Liver (tissue), 9 donors: Measurements from ENCODE around the gene BGLAP. TPM values are rescaled to one million over a fixed set of nuclear protein-coding genes. Genes with fewer than 3 reads are reported as not detected.

Experiments used
- DNase-seq: peaks from one replicate; pipeline ENCODE4 v3.0.0-alpha.2; 2017; ENCODE audit warnings: low spot score
- H3K27ac ChIP-seq, 2 donors: one replicate each; pipeline ENCODE4 v1.7.0; 2013; ENCODE audit warnings: inconsistent platforms in 2 of 2, low read length in 2 of 2, control low read depth in 1 of 2, low read depth in 1 of 2, mild to moderate bottlenecking in 1 of 2
- H3K27me3 ChIP-seq, 4 donors: one replicate each; pipeline versions ENCODE4 v1.6.1 to v1.7.0; 2013; ENCODE audit warnings: low read length in 3 of 4, inconsistent platforms in 1 of 4, mild to moderate bottlenecking in 1 of 4, moderate library complexity in 1 of 4; ENCODE audit not compliant: control insufficient read depth in 4 of 4, insufficient read depth in 4 of 4
- H3K36me3 ChIP-seq, 4 donors: one replicate each; pipeline versions ENCODE4 v1.6.1 to v1.7.0; 2013; ENCODE audit warnings: low read length in 3 of 4, mild to moderate bottlenecking in 3 of 4, low read depth in 1 of 4, moderate library complexity in 1 of 4; ENCODE audit not compliant: control insufficient read depth in 4 of 4, insufficient read depth in 3 of 4
- H3K4me1 ChIP-seq, 4 donors: one replicate each; pipeline versions ENCODE4 v1.6.1 to v1.7.0; 2013; ENCODE audit warnings: low read length in 3 of 4, mild to moderate bottlenecking in 3 of 4, moderate library complexity in 1 of 4; ENCODE audit not compliant: control insufficient read depth in 4 of 4, insufficient read depth in 4 of 4
- H3K4me3 ChIP-seq, 3 donors: one replicate each; pipeline versions ENCODE4 v1.6.1 to v1.7.0; 2013; ENCODE audit warnings: low read length in 3 of 3, control low read depth in 1 of 3, low read depth in 1 of 3, mild to moderate bottlenecking in 1 of 3
- H3K9ac ChIP-seq, 2 donors: one replicate each; pipeline ENCODE4 v1.7.0; 2013; ENCODE audit warnings: low read length in 2 of 2, mild to moderate bottlenecking in 2 of 2, moderate library complexity in 2 of 2, control low read depth in 1 of 2, low read depth in 1 of 2
- H3K9me3 ChIP-seq, 4 donors: one replicate each; pipeline versions ENCODE4 v1.6.1 to v1.7.0; 2013; ENCODE audit warnings: low read length in 3 of 4; ENCODE audit not compliant: control insufficient read depth in 4 of 4
- ATF3 ChIP-seq: IDR thresholded peaks from 2 replicates; pipeline ENCODE4 v1.6.1; 2016; ENCODE audit warnings: antibody characterized with exemption
- CTCF ChIP-seq: fragments of 150-350 bp; IDR thresholded peaks from 2 replicates; pipeline ENCODE4 v1.5.1; 2017; ENCODE audit warnings: improper control_type of control experiment, low read depth, low read length; ENCODE audit not compliant: missing input control
- EGR1 ChIP-seq, 2 donors: IDR thresholded peaks; 2 replicates each; pipeline ENCODE4 v1.6.1; 2016 to 2018; ENCODE audit warnings: antibody characterized with exemption in 2 of 2, low read depth in 2 of 2
- FOXA1 ChIP-seq: IDR thresholded peaks from 2 replicates; pipeline ENCODE4 v1.6.1; 2016; ENCODE audit warnings: antibody characterized with exemption
- FOXA2 ChIP-seq: IDR thresholded peaks from 2 replicates; pipeline ENCODE4 v1.6.1; 2016; ENCODE audit warnings: antibody characterized with exemption
- GABPA ChIP-seq, 2 donors: IDR thresholded peaks in 1 of 2; conservative IDR thresholded peaks in 1 of 2; 2 replicates each; pipeline ENCODE4 v1.6.1; 2016; ENCODE audit warnings: antibody characterized with exemption in 2 of 2, mild to moderate bottlenecking in 1 of 2, moderate library complexity in 1 of 2
- HNF4A ChIP-seq, 2 donors: conservative IDR thresholded peaks; 2 replicates each; pipeline ENCODE4 v1.6.1; 2016; ENCODE audit warnings: antibody characterized with exemption in 2 of 2, mild to moderate bottlenecking in 2 of 2
- HNF4G ChIP-seq: IDR thresholded peaks from 2 replicates; pipeline ENCODE4 v1.6.1; 2016; ENCODE audit warnings: antibody characterized with exemption
- JUND ChIP-seq, 2 donors: IDR thresholded peaks; 2 replicates each; pipeline ENCODE4 v1.6.1; 2016; ENCODE audit warnings: antibody characterized with exemption in 2 of 2
- MAX ChIP-seq: IDR thresholded peaks from 2 replicates; pipeline ENCODE4 v1.6.1; 2016; ENCODE audit warnings: antibody characterized with exemption
- NR2F2 ChIP-seq: IDR thresholded peaks from 2 replicates; pipeline ENCODE4 v1.6.1; 2016; ENCODE audit warnings: antibody characterized with exemption
- RAD21 ChIP-seq, 2 donors: IDR thresholded peaks; 2 replicates each; pipeline ENCODE4 v1.6.1; 2016; ENCODE audit warnings: antibody characterized with exemption in 2 of 2, mild to moderate bottlenecking in 2 of 2
- REST ChIP-seq: IDR thresholded peaks from 2 replicates; pipeline ENCODE4 v1.6.1; 2016; ENCODE audit warnings: antibody characterized with exemption, mild to moderate bottlenecking
- RXRA ChIP-seq, 2 donors: IDR thresholded peaks; 2 replicates each; pipeline ENCODE4 v1.6.1; 2017 to 2018; ENCODE audit warnings: antibody characterized with exemption in 2 of 2, mild to moderate bottlenecking in 1 of 2
- SP1 ChIP-seq: IDR thresholded peaks from 2 replicates; pipeline ENCODE4 v1.6.1; 2018; ENCODE audit warnings: antibody characterized with exemption, mild to moderate bottlenecking
- YY1 ChIP-seq: IDR thresholded peaks from 2 replicates; pipeline ENCODE4 v1.6.1; 2016; ENCODE audit warnings: antibody characterized with exemption, mild to moderate bottlenecking
- ZBTB33 ChIP-seq: IDR thresholded peaks from 2 replicates; pipeline ENCODE4 v1.6.1; 2016; ENCODE audit warnings: antibody characterized with exemption
- WGBS: extraction: QIAGEN DNeasy Blood & Tissue Kit; methylation state at CpG from one replicate; pipeline ENCODE4 v1.1.7; 2013; 5-methylcytosine and 5-hydroxymethylcytosine counted together
- polyA plus RNA-seq, 2 donors: library from polyadenylated mRNA; stranded (reverse) in 1 of 2; unstranded in 1 of 2; fragments of 200-250 nt in 1 of 2; fragments of >200 nt in 1 of 2; fragmentation: Nextera tagmentation in 1 of 2; extraction: Ambion mirVana in 1 of 2; gene quantifications; one replicate each; pipeline versions ENCODE4 v1.2.1 to v1.2.3, GENCODE V29; 2013 to 2015
- total RNA-seq, 2 donors: library from RNA; depleted of rRNA; stranded (reverse); fragments of >200 nt; gene quantifications; one replicate each; pipeline ENCODE4 v1.2.3, GENCODE V29; 2014
- donor health status: healthy.
- donor health status: healthy.
- donor health status: healthy.
- donor health status: healthy.
- donor health status: healthy.

The BGLAP gene
- total and polyA plus RNA-seq, 4 donors: 0.06 to 0.75 (median 0.28) TPM; not detected in 1

- Histone ChIP-seq H3K9me3 (no peaks in the 10 kb centered on the region), H3K27me3 (no peaks in the 10 kb centered on the region), H3K4me3 (no peak overlapping the region), H3K4me1 (peaks cover under 1 to 35% (median 22%) of the 10 kb centered on the region in 4 donors), H3K36me3 (peaks cover 3 to 44% (median 30%) of the 10 kb centered on the region in 4 donors), H3K9ac (no peak overlapping the region), H3K27ac (no peak overlapping the region)
- no peak for DNase-seq
- TF ChIP-seq HNF4A (conservative IDR thresholded peaks at IDR 0.05) (no peak), SP1 (no peak), RAD21 (IDR thresholded peaks at IDR 0.05) (no peak), ATF3 (no peak), CTCF (no peak), FOXA1 (no peak), YY1 (no peak), FOXA2 (no peak), ZBTB33 (no peak), REST (no peak), NR2F2 (no peak), GABPA (IDR thresholded peaks at IDR 0.05 in 1 of 2, conservative IDR thresholded peaks at IDR 0.05 in 1 of 2) (no peak), JUND (IDR thresholded peaks at IDR 0.05) (no peak), EGR1 (IDR thresholded peaks at IDR 0.05; ENCODE audit: low read depth in 2 of 2) (no peak), RXRA (IDR thresholded peaks at IDR 0.05) (no peak), MAX (no peak), HNF4G (no peak)
Observed at GRCh38 chr1:156203331-156203730, 38.7 kb upstream of the BGLAP start.

GRCh38 chr1:156204686-156205085 lies 37.3 kb upstream of the BGLAP start:
- Histone ChIP-seq H3K4me1 (peaks cover 0 to 21% (median 11%) of the 10 kb centered on the region in 4 donors), H3K9me3 (no peaks in the 10 kb centered on the region), H3K36me3 (peaks cover 3 to 47% (median 39%) of the 10 kb centered on the region in 4 donors), H3K4me3 (no peak overlapping the region), H3K27ac (no peak overlapping the region), H3K27me3 (no peaks in the 10 kb centered on the region), H3K9ac (no peak overlapping the region)
- WGBS: 95% methylated on average over 3 of the region's 3 CpGs
- no peak for DNase-seq
- no peak for TF ChIP-seq RAD21 (IDR thresholded peaks at IDR 0.05)
- TF ChIP-seq HNF4G: no peak
- no peak for TF ChIP-seq EGR1 (IDR thresholded peaks at IDR 0.05; ENCODE audit: low read depth in 2 of 2)
- TF ChIP-seq ZBTB33: no peak
- TF ChIP-seq MAX: no peak
- TF ChIP-seq ATF3: no peak
